Measurements from ENCODE around the gene KLHL29.

Gene KLHL29

DNA sequence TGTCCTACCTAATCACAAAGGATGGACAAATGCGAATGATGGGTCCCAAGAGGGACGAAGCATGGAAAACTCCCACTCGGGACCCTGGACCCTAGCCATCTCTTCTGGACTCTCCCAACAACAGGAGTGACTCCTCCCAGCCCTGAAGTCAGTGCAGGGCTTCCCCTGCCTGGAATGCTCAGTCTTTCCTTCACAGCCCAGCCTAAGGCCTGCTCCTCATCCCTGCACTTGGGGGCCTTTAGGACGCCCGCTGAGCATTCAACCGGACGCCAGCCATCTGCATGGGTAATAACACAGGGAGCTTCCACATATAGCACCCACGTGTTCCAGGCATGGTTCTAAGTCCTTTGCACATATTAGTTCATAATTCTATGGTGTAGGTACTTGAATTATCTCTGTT, 237.5 kb downstream of the KLHL29 start:
- no peak for DNase-seq

DNA sequence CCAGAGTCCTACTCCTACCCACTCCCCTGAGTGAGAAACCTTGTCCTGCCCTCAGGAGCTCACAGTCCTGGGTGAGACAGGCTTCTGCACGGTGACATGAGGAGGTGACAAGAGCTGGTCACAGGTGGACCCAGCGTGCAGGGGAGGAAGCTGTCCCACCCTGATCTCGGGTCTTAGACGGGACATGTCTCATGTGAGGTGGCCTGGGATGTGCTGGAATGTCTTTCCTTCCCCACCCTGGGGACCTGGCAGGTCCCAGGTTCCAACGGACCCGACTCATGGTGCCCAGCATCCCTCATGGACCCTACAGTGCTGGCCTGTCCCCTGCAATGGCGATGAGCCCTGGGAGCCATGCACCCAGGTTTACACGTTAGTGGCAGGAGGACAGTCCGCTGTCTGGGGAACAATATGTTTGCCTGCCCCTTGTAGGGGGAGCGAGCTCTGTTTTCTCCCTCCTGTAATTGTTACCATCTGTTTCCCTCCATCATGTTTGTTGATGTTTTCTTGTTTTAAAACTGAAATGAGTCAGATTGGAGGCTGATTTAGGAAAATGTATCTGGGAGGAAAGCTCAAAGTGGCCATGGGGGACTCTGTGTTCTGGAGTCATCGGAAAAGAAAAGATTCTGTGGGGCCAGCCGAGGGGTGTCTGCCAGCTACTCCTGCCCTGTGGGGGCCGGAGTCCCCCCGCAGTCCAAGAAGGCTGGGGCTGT, 238.1 kb downstream of the KLHL29 start:
- no peak for DNase-seq

DNA sequence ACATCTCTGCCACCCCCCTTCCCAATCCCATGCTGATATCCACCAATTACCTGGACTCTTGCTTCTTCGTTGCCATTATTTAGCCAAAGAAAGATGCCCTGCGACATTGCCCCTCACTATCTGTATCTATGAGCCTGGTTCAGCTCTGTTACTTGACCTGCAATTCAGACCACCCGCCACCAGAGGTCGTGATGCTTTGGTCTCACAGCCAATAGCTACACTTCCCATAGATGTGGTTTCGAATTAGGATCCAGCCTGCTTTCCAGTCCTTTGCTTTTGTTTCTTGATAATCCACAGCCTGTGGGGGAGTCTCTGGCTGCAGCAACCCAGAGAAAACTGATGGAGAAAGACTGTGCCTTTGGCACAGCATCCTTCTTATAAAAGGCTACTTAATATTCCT, 239.4 kb downstream of the KLHL29 start:
- no peak for DNase-seq

DNA sequence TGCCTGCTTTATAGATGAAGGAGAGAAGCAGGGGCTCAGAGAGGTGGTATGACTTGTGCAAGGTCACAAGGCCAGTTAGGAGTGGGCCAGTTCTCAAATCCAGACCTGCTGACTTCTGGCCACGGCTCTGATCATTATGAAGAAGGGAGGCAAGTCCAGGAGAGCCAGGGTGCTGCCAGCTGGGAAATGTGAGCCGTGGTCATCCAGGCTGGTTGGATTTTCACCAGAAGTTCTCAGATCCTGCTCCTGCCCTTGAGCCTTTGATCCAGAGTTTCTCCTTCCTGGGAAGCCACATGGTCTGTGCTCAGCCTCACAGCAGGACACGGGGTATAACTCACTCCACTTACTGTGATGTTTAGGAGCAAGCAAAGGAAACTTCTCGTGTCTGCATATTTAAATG, 239.9 kb downstream of the KLHL29 start:
- no peak for DNase-seq

DNA sequence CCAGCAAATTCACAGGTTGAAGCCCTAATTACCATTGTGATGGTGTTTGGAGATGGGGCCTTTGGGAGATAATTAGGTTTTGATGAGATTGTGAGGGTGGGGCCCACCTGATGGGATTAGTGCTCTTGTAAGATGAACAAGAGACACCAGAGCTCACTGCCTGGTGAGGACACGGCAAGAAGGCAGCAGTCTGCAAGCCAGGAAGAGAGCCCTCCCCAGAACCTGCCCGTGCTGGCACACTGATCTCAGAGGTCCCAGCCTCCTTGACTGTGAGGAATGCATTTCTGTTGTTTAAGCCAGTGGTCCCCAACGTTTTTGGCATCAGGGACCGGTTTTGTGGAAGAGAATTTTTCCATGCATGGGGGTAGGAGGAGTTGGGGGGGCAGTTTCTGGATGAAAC, 240.7 kb downstream of the KLHL29 start:
- no peak for DNase-seq

DNA sequence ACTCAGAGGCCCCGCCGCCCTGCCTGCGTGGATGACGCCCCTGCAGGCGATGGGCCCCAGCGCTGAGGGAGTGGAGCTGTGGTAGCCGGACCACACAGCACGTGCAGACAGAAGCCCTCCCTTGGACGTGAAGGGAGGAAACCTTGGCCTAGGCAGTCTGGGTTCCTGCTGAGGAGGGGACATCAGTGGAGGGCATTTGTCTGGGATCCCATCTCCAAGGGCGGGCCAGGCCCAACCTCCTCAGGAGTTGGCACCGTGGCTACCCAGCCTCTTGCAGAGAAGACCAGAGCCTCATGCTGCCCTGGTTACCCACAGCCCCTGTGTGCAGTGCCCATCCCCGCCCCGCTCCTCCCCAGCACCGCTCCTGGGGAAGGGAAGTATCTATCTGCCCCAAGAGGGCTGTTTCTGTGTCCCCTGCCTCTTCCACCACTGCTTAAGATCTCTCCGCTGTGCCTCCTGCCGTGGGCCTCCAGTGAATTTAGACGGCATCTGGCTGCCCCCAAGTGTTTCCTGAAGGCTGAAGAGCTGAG, 241.8 kb downstream of the KLHL29 start:
- no peak for DNase-seq

DNA sequence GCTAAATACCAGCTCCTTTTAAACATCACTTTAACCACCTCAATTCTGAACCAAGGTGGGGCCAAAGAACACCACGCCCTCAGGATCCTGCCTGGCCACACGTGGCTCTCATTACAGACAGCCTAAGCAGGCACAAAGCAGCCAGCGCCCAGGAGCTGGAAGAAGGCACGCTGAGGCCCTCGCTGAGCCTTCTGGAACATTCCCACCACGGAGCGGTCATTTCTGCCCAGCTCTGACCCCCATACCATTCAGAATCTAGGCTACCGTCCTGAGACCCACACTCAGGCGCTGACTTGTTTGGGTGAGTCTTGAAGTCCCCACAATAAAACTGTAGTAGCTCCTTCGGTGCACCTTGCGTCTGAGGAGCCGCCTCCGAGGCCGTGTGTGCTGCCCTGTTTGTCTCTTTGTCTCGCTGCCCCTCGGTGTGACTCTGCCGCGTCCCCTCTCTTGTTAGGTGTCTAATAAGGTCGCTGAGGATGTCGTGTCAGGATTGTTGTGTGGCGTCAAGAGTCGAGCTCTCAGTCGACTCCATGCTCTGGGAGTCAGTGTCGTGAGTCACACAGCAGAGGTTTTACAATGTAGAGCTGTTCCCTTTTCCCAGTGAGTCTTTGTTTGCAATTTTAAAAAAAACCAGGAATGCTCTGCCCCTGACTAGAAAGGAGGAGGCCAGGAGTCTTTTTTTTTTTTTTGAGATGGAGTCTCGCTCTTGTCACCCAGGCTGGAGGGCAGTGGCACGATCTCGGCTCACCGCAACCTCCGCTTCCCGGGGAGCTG, 242.4 kb downstream of the KLHL29 start:
- no peak for DNase-seq

DNA sequence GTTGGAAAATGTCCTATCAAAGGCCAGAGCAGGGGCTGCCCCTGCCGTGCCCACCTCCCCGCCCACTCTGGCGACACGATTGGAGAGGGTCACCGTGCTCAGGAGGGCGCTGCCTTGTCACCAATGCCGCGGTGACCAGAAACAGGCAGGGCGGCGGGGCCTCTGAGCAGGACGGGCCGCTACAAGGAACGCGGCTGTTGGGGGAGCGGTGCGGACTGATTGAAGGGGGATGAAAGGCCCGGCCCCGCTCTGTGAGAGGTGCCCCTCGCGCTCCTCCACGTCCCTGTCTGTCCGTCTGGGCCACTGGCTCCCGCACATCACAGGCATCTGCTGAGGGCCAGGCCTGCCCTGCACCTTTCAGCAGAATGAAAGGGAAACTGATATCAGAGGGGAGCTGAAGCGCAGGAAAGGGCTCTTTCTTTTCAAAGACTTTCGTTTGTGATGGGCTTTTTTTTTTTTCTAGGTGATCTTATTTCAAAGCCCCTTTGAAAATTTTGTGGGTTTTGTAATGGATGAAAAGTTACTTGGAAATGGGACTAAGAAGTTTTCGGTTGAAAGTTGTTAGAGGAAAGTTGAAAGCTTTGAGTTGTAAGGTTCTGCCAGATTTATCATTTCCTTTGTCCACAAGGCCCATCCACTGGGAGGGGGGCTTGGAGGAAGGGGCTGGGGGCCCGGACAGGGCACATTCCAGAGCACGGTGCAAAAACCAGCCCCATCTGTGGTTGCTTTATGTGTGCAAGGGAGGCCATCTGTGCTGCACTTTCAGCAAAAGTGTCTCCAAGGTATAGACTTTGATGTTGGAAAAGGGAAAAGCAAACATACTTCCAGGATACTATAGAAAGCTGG, 244.2 kb downstream of the KLHL29 start:
- DNase-seq: no peak

DNA sequence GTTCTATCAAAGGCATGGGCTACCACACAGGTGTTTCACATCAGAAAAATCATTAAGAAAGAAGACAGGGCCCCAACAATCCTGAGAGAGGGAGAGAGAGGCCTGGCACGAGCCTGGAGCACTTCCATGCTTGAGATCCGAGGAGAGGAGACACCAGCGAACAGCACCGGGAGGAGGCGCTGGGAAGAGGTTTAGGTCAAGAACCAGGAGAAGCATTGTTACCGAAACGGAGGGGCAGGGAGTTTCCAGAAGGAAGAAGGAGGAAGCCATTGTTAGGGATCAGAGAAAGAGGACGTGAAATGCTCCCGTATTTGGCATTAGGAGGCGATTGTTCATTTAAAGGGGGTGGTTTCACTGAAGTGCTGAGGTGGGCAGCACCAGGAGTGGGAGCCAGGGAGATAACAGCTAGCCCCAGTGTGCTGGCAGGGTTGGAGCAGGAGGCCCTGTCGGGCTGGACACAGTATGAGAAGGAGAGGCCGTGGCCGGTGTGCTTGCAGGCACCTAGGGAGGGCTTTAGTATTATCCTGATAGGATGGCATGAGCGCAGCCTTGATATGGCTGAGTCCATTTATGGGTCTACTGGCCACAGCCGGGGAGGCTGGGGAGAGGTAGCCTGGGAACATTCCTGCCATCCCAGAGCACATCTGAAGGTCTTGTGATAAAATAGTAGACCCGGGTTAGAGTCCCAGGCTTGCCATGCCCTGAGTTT, 244.9 kb downstream of the KLHL29 start:
- DNase-seq: no peak

DNA sequence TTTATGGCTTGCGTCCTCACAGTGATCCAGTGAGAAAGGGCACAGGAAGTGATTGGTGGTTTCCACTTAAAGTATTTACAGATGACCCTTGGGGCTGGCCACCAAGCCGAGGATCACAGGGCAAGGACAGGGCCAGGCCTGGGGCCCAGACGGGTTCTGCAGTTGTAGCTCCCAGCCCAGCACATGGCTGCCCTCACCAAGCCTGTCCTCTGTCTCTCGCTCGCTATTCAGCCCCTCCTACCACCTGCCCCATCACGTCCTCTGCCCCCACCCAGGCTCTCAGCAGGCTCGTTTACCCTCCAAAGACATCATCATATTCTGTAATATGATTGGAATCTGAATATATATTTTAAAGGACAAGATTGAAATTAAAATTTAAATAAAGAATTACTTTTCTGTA, 246.0 kb downstream of the KLHL29 start:
- no peak for DNase-seq

DNA sequence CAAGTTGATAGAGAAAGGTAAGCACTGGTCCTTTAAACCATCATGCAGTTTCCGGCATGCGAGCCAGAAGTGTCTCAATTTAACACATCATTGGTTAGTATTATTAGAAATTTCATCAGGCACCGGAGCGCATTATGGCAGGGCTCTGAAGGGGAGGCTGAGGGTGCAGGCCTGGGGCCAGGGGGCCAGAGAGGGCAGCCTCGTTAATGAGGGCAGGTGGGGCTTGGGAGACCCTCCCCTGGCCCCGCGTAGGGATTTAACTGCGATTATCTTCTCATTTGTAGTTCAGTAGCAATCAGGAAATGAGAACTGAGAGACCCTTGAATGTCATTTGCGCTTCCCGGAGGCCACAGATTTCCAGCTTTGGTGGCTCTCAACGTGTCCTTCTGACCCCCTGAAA, 246.4 kb downstream of the KLHL29 start:
- DNase-seq: no peak

DNA sequence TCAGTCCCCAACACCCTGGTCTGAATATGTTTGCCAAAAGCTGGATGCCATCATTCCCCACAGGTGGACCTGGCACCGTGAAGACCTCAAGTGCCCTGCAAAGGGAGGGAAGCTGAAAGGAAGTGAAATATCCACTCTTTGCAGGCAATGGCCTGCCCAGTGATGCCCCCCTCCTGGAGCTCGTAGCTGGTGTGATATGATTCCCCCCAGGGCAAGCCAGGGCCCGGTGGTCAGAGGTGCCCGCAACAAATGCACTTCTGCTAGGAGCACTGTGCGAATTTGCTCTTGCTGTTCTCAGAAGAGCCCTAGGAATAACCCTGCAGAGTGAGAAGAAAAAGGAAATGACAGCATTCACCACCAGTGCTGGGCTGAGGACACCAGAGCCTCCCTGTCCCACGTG, 247.4 kb downstream of the KLHL29 start:
- no peak for DNase-seq

DNA sequence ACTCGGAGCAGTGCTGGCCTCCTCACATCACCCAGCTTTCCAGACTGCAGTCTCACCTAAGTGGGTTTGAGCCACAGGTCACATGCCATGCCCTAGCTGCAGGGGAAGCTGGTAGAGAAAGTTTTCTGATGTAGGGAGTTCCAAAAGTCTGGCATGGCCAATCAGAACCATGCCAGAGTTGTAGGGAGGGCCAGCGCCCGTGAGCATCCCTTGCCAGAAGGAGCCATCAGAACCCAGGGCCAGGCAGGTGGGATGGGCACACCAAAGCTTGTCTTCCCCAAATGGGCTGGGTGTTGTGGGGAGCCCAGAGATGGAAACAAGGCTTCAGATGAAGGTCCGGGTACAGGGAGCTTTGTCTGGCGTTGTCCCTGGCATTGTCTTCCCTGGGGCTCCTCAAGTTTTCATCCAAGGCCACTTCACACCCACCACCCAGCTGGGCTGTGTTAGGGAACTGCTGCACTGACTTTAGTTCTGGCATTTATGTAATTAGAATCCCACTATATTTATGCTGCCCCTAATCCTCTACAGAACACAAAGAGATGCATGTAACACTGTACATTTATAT, 247.9 kb downstream of the KLHL29 start:
- no peak for DNase-seq

DNA sequence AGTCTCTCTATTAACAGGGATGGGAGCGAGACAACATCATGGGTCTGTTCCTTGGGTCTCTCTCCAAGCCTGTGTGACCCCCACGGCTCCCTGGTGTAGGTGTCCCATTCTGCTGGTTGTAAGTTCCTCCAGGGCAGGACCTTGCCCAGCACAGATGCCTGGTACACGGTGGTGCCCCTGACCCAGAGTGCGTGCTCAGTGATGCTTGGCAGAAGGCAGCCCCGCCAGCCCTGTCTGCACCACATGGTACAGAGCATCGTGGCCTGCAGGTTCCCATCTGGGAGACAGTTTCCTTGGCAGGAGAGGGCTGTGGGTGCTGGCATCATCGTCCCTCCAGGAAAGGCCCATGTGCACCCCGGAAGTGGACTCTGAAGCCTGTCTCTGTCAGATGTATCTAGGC, 249.0 kb downstream of the KLHL29 start:
- DNase-seq: no peak

DNA sequence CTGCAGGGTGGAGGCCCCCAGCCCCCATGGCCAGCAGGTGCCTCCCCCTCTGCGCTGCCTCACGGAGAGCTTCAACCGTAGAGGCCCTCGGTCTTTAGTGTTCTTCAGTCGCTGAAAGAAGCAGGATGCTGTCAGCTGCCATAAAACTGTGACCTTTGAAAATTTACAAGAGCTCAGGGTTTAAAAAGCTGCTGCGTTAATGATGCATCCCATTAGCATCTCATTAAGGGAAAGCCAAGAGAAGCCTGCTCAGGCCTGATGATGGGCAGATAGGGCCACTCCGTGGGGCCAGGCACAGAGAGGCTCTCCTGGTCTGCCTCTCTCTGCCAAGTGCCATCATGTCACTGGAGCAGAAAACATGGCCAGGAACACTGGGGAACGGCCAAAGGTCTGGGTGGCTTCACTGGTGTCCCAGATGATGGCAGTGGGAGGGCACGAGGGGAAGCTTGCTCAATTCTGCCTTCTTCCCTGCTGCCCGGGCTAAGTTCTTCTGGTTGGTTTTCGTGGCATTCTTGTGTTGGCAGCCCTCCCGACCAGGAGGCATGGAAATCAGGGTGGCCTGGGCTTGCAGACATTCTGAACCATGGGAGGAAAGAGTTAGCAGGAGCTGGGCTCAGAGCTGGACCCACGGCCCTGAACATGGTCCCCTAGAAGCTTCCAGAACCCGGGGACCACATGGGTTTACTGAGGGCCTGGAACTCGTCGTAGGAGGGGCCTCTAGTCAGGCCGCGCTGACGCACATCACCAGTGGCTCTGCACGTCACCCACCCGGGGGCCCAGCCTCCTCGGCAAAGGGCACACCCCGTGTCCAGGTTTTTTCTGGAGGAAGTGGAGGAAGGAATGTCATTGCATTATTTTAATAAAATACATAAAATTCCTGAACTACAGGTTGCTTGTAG, 250.7 kb downstream of the KLHL29 start:
- DNase-seq: no peak

DNA sequence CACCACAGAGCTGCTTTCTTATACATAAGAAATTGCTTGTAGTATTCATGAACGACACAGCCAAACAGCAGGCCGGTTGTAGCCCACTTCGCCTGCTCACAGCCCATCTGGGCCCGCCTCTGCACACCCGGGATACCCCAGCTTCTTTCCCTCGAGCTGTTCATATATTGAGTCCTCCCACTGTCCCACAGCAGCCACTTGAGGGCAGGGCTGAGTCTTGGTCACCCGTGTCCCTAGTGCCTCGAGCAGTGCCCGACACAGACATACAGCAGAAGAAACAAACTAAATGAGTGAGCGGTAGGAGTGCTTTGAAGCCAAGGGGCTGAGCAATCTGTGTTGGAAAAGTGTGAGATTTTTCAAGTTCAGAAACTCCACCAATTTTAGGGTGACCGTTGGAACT, 251.4 kb downstream of the KLHL29 start:
- no peak for DNase-seq

DNA sequence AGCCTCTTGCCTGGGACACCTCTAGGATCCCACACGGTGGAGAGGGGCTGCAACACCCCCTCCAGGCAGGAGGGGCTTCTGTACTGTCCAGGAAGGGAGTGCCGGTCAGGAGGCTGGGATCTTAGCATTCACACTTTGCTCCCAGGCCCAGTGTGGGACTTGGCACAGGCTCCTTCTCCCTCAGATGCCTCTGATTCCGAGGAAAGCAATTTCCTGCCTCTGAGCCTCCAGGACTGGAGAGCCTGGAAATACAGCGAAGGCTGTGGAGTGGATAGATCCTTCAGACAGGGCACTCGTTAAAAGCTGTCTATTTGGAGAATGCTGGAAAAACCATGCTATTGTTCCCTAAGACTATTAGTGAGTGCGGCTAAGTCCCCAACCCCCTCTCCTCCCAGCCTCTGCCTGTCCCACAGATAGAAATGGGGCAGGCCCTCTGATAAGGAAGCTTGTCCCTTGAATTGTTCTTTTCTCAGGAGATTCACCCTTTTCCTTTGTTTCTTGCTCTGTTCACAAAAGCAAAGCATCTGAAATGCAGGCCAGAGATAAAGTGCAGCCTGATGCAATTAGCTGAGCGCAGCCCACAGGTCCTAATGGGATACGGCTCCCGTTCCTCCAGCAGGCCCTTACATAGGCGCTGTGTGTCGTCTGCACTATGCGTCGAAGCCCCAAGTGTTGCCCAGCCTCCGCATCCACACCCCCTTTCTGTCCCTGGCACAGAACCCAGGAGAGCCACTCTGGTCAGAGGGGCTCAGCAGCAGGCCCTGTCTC, 252.2 kb downstream of the KLHL29 start:
- no peak for DNase-seq

DNA sequence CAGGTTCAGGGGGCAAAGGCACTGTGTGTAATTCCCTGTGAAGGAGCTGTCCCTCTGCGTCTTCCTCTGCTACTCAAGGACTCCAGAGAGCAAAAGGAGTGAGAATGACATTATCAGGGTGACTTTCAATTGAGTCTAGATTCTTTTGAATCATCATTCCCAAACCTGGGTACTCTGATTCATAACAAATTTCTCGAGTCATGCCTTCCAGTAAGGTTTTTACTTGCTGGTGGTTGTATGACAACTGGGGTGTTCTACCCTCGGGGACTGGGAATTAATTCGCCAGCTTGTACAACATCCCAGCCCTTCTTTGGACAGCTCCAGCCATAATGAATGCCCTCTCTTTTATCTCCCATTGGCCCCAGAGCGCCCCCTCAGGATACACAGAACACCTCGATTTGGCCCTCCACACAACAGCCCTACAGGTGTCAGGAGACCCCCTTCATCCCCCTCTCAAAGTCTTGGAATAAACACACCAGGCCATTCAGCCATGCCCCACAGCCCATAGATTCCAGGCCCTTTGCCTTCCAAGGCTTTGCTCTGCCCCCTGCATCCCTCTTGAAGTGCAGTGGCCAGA, 254.5 kb downstream of the KLHL29 start:
- no peak for DNase-seq

DNA sequence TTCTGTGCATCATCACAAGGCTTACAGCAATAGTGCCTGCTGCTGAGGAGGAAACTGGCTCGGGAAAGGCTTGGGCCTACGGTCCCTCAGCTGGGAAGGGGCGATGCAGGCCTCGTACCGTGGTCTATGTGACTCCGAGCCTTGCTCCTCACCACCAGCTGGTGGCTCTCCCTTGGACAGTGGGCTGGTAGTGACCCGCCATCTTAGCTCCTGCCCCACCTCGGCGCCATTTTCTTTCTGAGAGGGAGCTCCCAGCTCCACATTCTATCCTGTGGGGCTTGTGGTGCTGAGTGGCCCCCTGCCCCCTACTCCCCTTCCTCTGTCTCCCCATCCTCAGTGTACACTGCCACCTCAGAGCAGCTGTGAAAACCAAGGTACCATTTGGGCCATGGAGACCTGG, 255.7 kb downstream of the KLHL29 start:
- DNase-seq: no peak

DNA sequence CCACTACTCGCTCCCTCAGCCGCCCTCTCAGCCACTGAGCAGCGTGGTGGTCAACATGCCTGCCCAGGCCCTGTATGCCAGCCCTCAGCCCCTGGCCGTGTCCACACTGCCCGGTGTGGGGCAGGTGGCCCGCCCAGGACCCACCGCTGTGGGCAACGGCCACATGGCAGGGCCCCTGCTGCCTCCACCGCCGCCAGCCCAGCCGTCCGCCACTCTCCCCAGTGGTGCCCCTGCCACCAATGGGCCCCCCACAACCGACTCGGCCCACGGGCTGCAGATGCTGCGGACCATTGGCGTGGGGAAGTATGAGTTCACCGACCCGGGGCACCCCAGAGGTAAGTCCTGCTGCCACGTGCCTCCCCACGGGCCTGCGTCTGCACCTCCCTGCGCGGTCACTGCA, 257.5 kb downstream of the KLHL29 start:
- DNase-seq: no peak
